ENCODE results near the gene SURF1. TPM values are rescaled to one million over a fixed set of nuclear protein-coding genes. Genes with fewer than 3 reads are reported as not detected.
A peak's percentile ranks its signal among the peaks of the same experiment; 100 is the strongest.

The SURF1 gene
- total RNA-seq, 1 donor from 2014 or later, result 42.9 TPM

GRCh38 chr9:133357656-133358055 lies 1.4 kb upstream of the SURF1 start:
- H3K36me3 Mint-ChIP-seq (ENCODE audit: insufficient read depth), result peaks cover 11% of the 10 kb centered on the region

GRCh38 chr9:133355881-133356357 lies 368 bp downstream of the SURF1 start:
- no peaks in the 10 kb centered on the region for H3K27me3 Mint-ChIP-seq
- peak; percentile 9 for TF ChIP-seq CTCF (IDR thresholded peaks at IDR 0.05; ENCODE audit: unreplicated experiment)
- peaks cover 8% of the 10 kb centered on the region for H3K4me1 Mint-ChIP-seq (ENCODE audit: low read depth)
- H3K9me3 Mint-ChIP-seq (ENCODE audit: low read depth), result no peaks in the 10 kb centered on the region
- DNase-seq (ENCODE audit: low spot score, unreplicated experiment), result no peak
- peak overlapping the region; percentile 95 for H3K27ac Mint-ChIP-seq
- peaks cover 12% of the 10 kb centered on the region for H3K36me3 Mint-ChIP-seq (ENCODE audit: insufficient read depth)
- H3K4me3 Mint-ChIP-seq (ENCODE audit: low read depth), result peak overlapping the region; percentile 89

More at GRCh38 chr9:133357656-133358055, 1.4 kb upstream of the SURF1 start:
- H3K27ac Mint-ChIP-seq, result no peak overlapping the region
- H3K4me3 Mint-ChIP-seq (ENCODE audit: low read depth), result peak overlapping the region; percentile 74
- no peak for DNase-seq (ENCODE audit: low spot score, unreplicated experiment)
- no peaks in the 10 kb centered on the region for H3K9me3 Mint-ChIP-seq (ENCODE audit: low read depth)
- H3K4me1 Mint-ChIP-seq (ENCODE audit: low read depth), result peaks cover 8% of the 10 kb centered on the region
- TF ChIP-seq CTCF (IDR thresholded peaks at IDR 0.05; ENCODE audit: unreplicated experiment), result no peak
- no peaks in the 10 kb centered on the region for H3K27me3 Mint-ChIP-seq

GRCh38 chr9:133354766-133355165 lies 1.5 kb downstream of the SURF1 start:
- Mint-ChIP-seq H3K36me3 (ENCODE audit: insufficient read depth) (peaks cover 14% of the 10 kb centered on the region), H3K9me3 (ENCODE audit: low read depth) (no peaks in the 10 kb centered on the region), H3K27ac (peak overlapping the region; percentile 56), H3K4me1 (ENCODE audit: low read depth) (peaks cover 10% of the 10 kb centered on the region), H3K4me3 (ENCODE audit: low read depth) (peak overlapping the region; percentile 89), H3K27me3 (no peaks in the 10 kb centered on the region)
- no peak for DNase-seq (ENCODE audit: low spot score, unreplicated experiment)
- TF ChIP-seq CTCF (IDR thresholded peaks at IDR 0.05; ENCODE audit: unreplicated experiment), result no peak

GRCh38 chr9:133353548-133353947 lies 2.7 kb downstream of the SURF1 start:
- Mint-ChIP-seq H3K27me3 (no peaks in the 10 kb centered on the region), H3K9me3 (ENCODE audit: low read depth) (no peaks in the 10 kb centered on the region), H3K4me1 (ENCODE audit: low read depth) (peaks cover 22% of the 10 kb centered on the region), H3K27ac (no peak overlapping the region), H3K4me3 (ENCODE audit: low read depth) (no peak overlapping the region), H3K36me3 (ENCODE audit: insufficient read depth) (peaks cover 26% of the 10 kb centered on the region)
- DNase-seq (ENCODE audit: low spot score, unreplicated experiment), result no peak
- no peak for TF ChIP-seq CTCF (IDR thresholded peaks at IDR 0.05; ENCODE audit: unreplicated experiment)

GRCh38 chr9:133352635-133353340 lies 3.5 kb downstream of the SURF1 start:
- no peak for DNase-seq (ENCODE audit: low spot score, unreplicated experiment)
- H3K36me3 Mint-ChIP-seq (ENCODE audit: insufficient read depth), result peaks cover 27% of the 10 kb centered on the region
- no peaks in the 10 kb centered on the region for H3K27me3 Mint-ChIP-seq
- H3K9me3 Mint-ChIP-seq (ENCODE audit: low read depth), result no peaks in the 10 kb centered on the region
- peaks cover 21% of the 10 kb centered on the region for H3K4me1 Mint-ChIP-seq (ENCODE audit: low read depth)
- TF ChIP-seq CTCF (IDR thresholded peaks at IDR 0.05; ENCODE audit: unreplicated experiment), result no peak
- H3K4me3 Mint-ChIP-seq (ENCODE audit: low read depth), result no peak overlapping the region
- peak overlapping the region; percentile 80 for H3K27ac Mint-ChIP-seq
